GM23338 (cell line): ENCODE data around the gene HBD. TPM values are rescaled to one million over a fixed set of nuclear protein-coding genes. Genes with fewer than 3 reads are reported as not detected.

Source experiments
- ATAC-seq: fragments of 200-7000 bp; cut with Tn5 transposase; 3 replicates; pipeline ENCODE4 v1.9.1; 2020
- DNase-seq: peaks from one replicate; pipeline ENCODE4 v3.0.0-alpha.2; 2015; ENCODE audit warnings: low spot score
- H2AFZ ChIP-seq: fragments of 200-600 bp; sonication (generic); 2 replicates; pipeline ENCODE4 v1.8.0; 2016; ENCODE audit warnings: antibody characterized with exemption, mild to moderate bottlenecking, moderate library complexity
- H3F3A ChIP-seq: fragments of 200-600 bp; sonication (generic); replicated peaks from 2 replicates; pipeline ENCODE4 v1.8.0; 2017; ENCODE audit warnings: antibody characterized with exemption, mixed run types, low read depth
- H3K27ac ChIP-seq: fragments of 200-600 bp; sonication (generic); 2 replicates; pipeline ENCODE4 v1.6.1; 2016; ENCODE audit warnings: low read depth
- H3K27me3 ChIP-seq: fragments of 200-600 bp; sonication (generic); 2 replicates; pipeline ENCODE4 v1.8.0; 2016; ENCODE audit warnings: mild to moderate bottlenecking, mixed run types, moderate library complexity; ENCODE audit not compliant: insufficient read depth
- H3K36me3 ChIP-seq: fragments of 200-600 bp; sonication (generic); 2 replicates; pipeline ENCODE4 v1.8.0; 2016; ENCODE audit warnings: mild to moderate bottlenecking; ENCODE audit not compliant: insufficient read depth
- H3K4me1 ChIP-seq: fragments of 200-600 bp; sonication (generic); 2 replicates; pipeline ENCODE4 v1.8.0; 2016; ENCODE audit warnings: mild to moderate bottlenecking, moderate library complexity; ENCODE audit not compliant: insufficient read depth
- H3K4me2 ChIP-seq: fragments of 200-600 bp; sonication (generic); 2 replicates; pipeline ENCODE4 v1.7.1; 2017; ENCODE audit warnings: mixed run types
- H3K4me3 ChIP-seq: fragments of 200-600 bp; sonication (generic); 2 replicates; pipeline ENCODE4 v1.6.1; 2016; ENCODE audit warnings: mixed run types
- H3K79me2 ChIP-seq: fragments of 200-600 bp; sonication (generic); replicated peaks from 2 replicates; pipeline ENCODE4 v1.8.0; 2017; ENCODE audit warnings: mild to moderate bottlenecking; ENCODE audit not compliant: insufficient read depth
- H3K9me2 ChIP-seq: fragments of 200-600 bp; sonication (generic); 2 replicates; pipeline ENCODE4 v1.8.0; 2017; ENCODE audit not compliant: insufficient read depth
- H4K20me1 ChIP-seq: fragments of 200-600 bp; sonication (generic); replicated peaks from 2 replicates; pipeline ENCODE4 v1.8.0; 2017; ENCODE audit warnings: mild to moderate bottlenecking; ENCODE audit not compliant: insufficient read depth
- H3K27ac Mint-ChIP-seq: 2 replicates; pipeline ENCODE4 v1.8.0; 2020; ENCODE audit warnings: inconsistent platforms, mild to moderate bottlenecking, moderate library complexity, mixed read lengths
- H3K27me3 Mint-ChIP-seq: 3 replicates; pipeline ENCODE4 v1.8.0; 2022; ENCODE audit warnings: low read depth, mild to moderate bottlenecking, moderate library complexity, mixed read lengths, inconsistent platforms; ENCODE audit not compliant: insufficient read depth, poor library complexity
- H3K36me3 Mint-ChIP-seq: 3 replicates; pipeline ENCODE4 v1.8.0; 2021; ENCODE audit warnings: low read depth, mild to moderate bottlenecking, inconsistent platforms, moderate library complexity, mixed read lengths
- H3K4me1 Mint-ChIP-seq: 3 replicates; pipeline ENCODE4 v1.8.0; 2020; ENCODE audit warnings: mild to moderate bottlenecking, inconsistent platforms, mixed read lengths
- H3K4me3 Mint-ChIP-seq: 3 replicates; pipeline ENCODE4 v1.8.0; 2021; ENCODE audit warnings: moderate library complexity, mild to moderate bottlenecking, inconsistent platforms, mixed read lengths
- H3K9me3 Mint-ChIP-seq: 3 replicates; pipeline ENCODE4 v1.8.0; 2020; ENCODE audit warnings: moderate library complexity, mild to moderate bottlenecking, inconsistent platforms, mixed read lengths
- CREB1 ChIP-seq: fragments of 250-450 bp; sonication (Bioruptor Pico); IDR thresholded peaks from 2 replicates; pipeline ENCODE4 v1.5.0; 2020; ENCODE audit warnings: low read depth, mild to moderate bottlenecking, moderate library complexity
- CTCF ChIP-seq, 2 experiments: fragments of 200-600 bp in 1 of 2; sonication (generic) in 1 of 2; conservative IDR thresholded peaks; 2 replicates each; pipeline versions ENCODE4 v1.5.1 to v1.6.1; 2016 to 2017; ENCODE audit warnings: antibody characterized with exemption in 2 of 2, low read depth in 2 of 2, mild to moderate bottlenecking in 2 of 2, moderate library complexity in 1 of 2
- ETS1 ChIP-seq: IDR thresholded peaks from 2 replicates; pipeline ENCODE4 v1.6.1; 2016; ENCODE audit warnings: antibody characterized with exemption
- EZH2 ChIP-seq: fragments of 200-600 bp; sonication (generic); IDR thresholded peaks from one replicate; pipeline ENCODE4 v1.8.0; 2017; ENCODE audit warnings: antibody characterized with exemption, mild to moderate bottlenecking, low read depth; ENCODE audit not compliant: unreplicated experiment
- JUNB ChIP-seq: IDR thresholded peaks from one replicate; pipeline ENCODE4 v1.6.1; 2016; ENCODE audit warnings: antibody characterized with exemption; ENCODE audit not compliant: unreplicated experiment
- POLR2AphosphoS5 ChIP-seq: IDR thresholded peaks from 2 replicates; pipeline ENCODE4 v1.6.1; 2016; ENCODE audit warnings: antibody characterized with exemption, low read depth
- ZNF114 ChIP-seq: fragments of 250-450 bp; sonication (Bioruptor Pico); IDR thresholded peaks from 2 replicates; pipeline ENCODE4 v1.5.0; 2020; ENCODE audit warnings: mild to moderate bottlenecking, moderate library complexity
- ZNF331 ChIP-seq: fragments of 250-450 bp; sonication (Bioruptor Pico); IDR thresholded peaks from 2 replicates; pipeline ENCODE4 v1.5.0; 2020; ENCODE audit warnings: low read depth, mild to moderate bottlenecking, moderate library complexity
- ZNF462 ChIP-seq: fragments of 250-450 bp; sonication (Bioruptor Pico); IDR thresholded peaks from 2 replicates; pipeline ENCODE4 v1.5.0; 2020; ENCODE audit warnings: mild to moderate bottlenecking, moderate library complexity
- polyA plus RNA-seq: library from polyadenylated mRNA; unstranded; fragments of >200 nt; fragmentation: Nextera tagmentation; extraction: Ambion mirVana; gene quantifications from 2 replicates; pipeline ENCODE4 v1.2.1, GENCODE V29; 2016
- total RNA-seq: library from RNA; depleted of rRNA; stranded (reverse); fragments of >200 nt; shearing (Covaris generic); gene quantifications from 2 replicates; pipeline ENCODE4 v1.2.3, GENCODE V29; 2014
- TF ChIP-seq, protein P1 (sequence below): IDR thresholded peaks from one replicate; pipeline ENCODE4 v1.6.1; 2018; ENCODE audit warnings: antibody characterized with exemption; ENCODE audit not compliant: unreplicated experiment

Gene HBD
- total and polyA plus RNA-seq, 2 experiments from 2014 or later, result not detected

GRCh38 chr11:5240056-5240455, 5.8 kb upstream of the HBD start:
- Histone ChIP-seq H3F3A (no peaks in the 10 kb centered on the region), H3K27ac (no peak overlapping the region), H3K4me1 (no peaks in the 10 kb centered on the region), H3K79me2 (no peaks in the 10 kb centered on the region), H4K20me1 (no peaks in the 10 kb centered on the region), H3K27me3 (no peaks in the 10 kb centered on the region), H3K4me3 (no peak overlapping the region), H3K36me3 (no peaks in the 10 kb centered on the region), H3K9me2 (0 out of 2 replicates have a peak, but pooled peaks cover 2% of the 10 kb centered on the region), H3K4me2 (no peak overlapping the region), H2AFZ (no peak overlapping the region)
- Mint-ChIP-seq H3K9me3 (no peaks in the 10 kb centered on the region), H3K36me3 (no peaks in the 10 kb centered on the region), H3K27ac (no peak overlapping the region), H3K27me3 (peaks cover 7% of the 10 kb centered on the region), H3K4me1 (no peaks in the 10 kb centered on the region), H3K4me3 (no peak overlapping the region)
- TF ChIP-seq POLR2AphosphoS5, result no peak
- no peak for DNase-seq
- ATAC-seq, result no peak

GRCh38 chr11:5239046-5239445, 4.8 kb upstream of the HBD start:
- Histone ChIP-seq H3F3A (no peaks in the 10 kb centered on the region), H3K9me2 (0 out of 2 replicates have a peak, but pooled peaks cover 2% of the 10 kb centered on the region), H3K36me3 (no peaks in the 10 kb centered on the region), H2AFZ (no peak overlapping the region), H3K27me3 (no peaks in the 10 kb centered on the region), H3K79me2 (no peaks in the 10 kb centered on the region), H4K20me1 (no peaks in the 10 kb centered on the region), H3K4me3 (no peak overlapping the region), H3K4me1 (no peaks in the 10 kb centered on the region), H3K27ac (no peak overlapping the region), H3K4me2 (no peak overlapping the region)
- Mint-ChIP-seq H3K9me3 (no peaks in the 10 kb centered on the region), H3K4me1 (no peaks in the 10 kb centered on the region), H3K36me3 (no peaks in the 10 kb centered on the region), H3K27me3 (peaks cover 2% of the 10 kb centered on the region), H3K27ac (no peak overlapping the region), H3K4me3 (no peak overlapping the region)
- DNase-seq, result no peak
- ATAC-seq, result no peak
- TF ChIP-seq, protein P1, sequence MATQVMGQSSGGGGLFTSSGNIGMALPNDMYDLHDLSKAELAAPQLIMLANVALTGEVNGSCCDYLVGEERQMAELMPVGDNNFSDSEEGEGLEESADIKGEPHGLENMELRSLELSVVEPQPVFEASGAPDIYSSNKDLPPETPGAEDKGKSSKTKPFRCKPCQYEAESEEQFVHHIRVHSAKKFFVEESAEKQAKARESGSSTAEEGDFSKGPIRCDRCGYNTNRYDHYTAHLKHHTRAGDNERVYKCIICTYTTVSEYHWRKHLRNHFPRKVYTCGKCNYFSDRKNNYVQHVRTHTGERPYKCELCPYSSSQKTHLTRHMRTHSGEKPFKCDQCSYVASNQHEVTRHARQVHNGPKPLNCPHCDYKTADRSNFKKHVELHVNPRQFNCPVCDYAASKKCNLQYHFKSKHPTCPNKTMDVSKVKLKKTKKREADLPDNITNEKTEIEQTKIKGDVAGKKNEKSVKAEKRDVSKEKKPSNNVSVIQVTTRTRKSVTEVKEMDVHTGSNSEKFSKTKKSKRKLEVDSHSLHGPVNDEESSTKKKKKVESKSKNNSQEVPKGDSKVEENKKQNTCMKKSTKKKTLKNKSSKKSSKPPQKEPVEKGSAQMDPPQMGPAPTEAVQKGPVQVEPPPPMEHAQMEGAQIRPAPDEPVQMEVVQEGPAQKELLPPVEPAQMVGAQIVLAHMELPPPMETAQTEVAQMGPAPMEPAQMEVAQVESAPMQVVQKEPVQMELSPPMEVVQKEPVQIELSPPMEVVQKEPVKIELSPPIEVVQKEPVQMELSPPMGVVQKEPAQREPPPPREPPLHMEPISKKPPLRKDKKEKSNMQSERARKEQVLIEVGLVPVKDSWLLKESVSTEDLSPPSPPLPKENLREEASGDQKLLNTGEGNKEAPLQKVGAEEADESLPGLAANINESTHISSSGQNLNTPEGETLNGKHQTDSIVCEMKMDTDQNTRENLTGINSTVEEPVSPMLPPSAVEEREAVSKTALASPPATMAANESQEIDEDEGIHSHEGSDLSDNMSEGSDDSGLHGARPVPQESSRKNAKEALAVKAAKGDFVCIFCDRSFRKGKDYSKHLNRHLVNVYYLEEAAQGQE, result no peak
- TF ChIP-seq EZH2 (no peak), ZNF114 (CRISPR knock-in tag) (no peak), ETS1 (no peak), CTCF (conservative IDR thresholded peaks at IDR 0.05; ENCODE audit: low read depth in 2 of 2) (no peak), ZNF331 (CRISPR knock-in tag) (no peak), JUNB (no peak), CREB1 (CRISPR knock-in tag) (no peak), POLR2AphosphoS5 (no peak), ZNF462 (CRISPR knock-in tag) (no peak)
